GM13977 (cell line): Measurements from ENCODE around the gene MED4.
"Not testable (repeated sequence)": the region's sequence is repeated elsewhere in the genome, so short reads cannot be mapped to it uniquely, and the experiment has no call there.

Experiments
- DNase-seq: peaks from one replicate; pipeline ENCODE4 v3.0.0; 2012; ENCODE audit warnings: low spot score
- CTCF ChIP-seq: IDR thresholded peaks from 2 replicates; pipeline ENCODE4 v1.5.1; 2012; ENCODE audit warnings: mild to moderate bottlenecking, control low read depth; ENCODE audit not compliant: insufficient read depth; ENCODE audit errors: extremely low read depth, missing control alignments
- in situ Hi-C: fragments of 300-500 bp; cut with MboI; formaldehyde crosslinking; loops from one replicate; pipeline ENCODE4 v1.12.0; 2022; ENCODE audit warnings: low sequenced_read_pairs, low pct_unique_long_range_greater_than_20kb, mixed read lengths, inconsistent platforms; ENCODE audit not compliant: unreplicated experiment

MED4 gene

GRCh38 chr13:48066310-48066989 lies 28.5 kb downstream of the MED4 start:
- in situ Hi-C loops: no loop called here
- TF ChIP-seq CTCF: no peak
- DNase-seq: no peak

- DNase-seq, in situ Hi-C loops: not testable (repeated sequence)
These were observed 35.0 kb downstream of the MED4 start for GRCh38 chr13:48059951-48060350.

- in situ Hi-C loops, DNase-seq: not testable (repeated sequence)
These were observed 36.4 kb downstream of the MED4 start for GRCh38 chr13:48058536-48058935.

DNA sequence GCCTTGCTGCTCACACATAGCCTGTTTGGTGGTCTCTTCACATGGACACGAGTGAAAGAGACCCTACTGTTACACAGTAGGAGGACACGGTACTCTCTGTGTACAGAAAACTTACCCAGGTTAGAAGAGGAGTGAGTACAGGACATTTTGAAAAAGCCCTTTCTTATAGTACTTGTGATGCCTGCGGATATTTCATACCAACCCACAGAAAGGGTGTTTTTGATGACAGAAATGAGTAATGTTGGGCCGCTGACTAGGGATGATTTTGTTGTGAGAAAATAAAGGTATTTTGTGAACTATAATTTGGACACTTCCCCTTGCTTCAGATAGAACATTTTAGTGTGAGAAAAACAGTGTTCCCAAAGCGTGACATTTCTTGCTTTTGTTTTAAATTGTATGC lies 39.2 kb downstream of the MED4 start:
- in situ Hi-C loops: no loop called here
- no peak for DNase-seq

DNA sequence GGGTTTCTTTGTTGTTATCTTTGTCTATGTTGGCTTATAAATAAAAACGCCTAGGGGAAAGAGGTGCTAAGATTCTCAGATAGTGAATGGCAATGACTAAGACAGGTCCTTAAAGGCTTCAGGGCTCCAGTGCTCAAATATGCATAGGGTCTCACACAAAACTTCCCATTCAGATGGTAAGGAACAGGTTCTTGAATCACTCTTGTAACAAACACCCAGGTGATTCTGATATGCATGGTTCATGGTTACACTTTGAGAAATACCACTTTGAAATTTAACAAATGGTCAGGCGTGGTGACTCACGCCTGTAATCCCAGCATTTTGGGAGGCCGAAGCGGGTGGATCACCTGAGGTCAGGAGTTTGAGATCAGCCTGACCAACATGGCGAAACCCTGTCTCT lies 40.3 kb downstream of the MED4 start:
- in situ Hi-C loops: no loop called here
- no peak for TF ChIP-seq CTCF
- no peak for DNase-seq

More for the DNA sequence above, 39.2 kb downstream of the MED4 start:
- TF ChIP-seq CTCF: no peak

- no peak for TF ChIP-seq CTCF
- DNase-seq: no peak
- in situ Hi-C loops: no loop called here
These were observed 44.4 kb downstream of the MED4 start for GRCh38 chr13:48050550-48050949.

DNA sequence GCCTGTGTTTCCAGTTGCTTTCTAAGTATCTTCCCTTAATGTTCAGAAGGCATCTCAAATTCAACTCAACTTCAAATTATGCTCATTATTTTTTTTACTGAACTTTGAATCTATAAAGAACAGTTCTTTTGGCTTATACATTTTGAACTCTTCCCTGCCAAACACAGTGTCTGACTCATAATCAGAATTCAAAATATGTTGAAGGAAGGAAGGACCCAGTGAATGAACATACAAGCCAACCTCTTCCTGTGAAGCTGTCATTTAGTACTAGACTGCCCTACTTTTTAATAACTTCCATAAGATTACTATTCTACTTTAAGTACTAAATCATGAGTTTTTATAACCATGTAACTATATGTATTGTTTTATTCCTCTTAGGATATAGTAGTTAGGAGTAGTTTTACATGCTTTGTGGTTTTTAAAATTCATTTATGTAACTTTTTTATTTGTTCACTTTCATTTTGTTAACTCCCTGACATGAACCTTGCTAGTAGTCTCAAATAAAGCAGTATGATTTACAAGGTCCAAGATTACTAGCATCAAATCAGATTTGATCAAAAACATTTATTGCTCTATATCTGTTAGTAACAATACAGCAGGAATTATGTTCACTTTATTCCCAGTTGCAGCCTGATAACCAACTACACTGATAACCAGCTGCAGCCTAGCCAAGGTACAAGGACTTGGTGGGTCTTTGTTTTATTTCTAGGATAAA lies 51.0 kb downstream of the MED4 start:
- no peak for TF ChIP-seq CTCF
- DNase-seq: no peak
- in situ Hi-C loops: no loop called here

GRCh38 chr13:48042894-48043293 lies 52.0 kb downstream of the MED4 start:
- in situ Hi-C loops: no loop called here
- DNase-seq: no peak
- TF ChIP-seq CTCF: no peak
